Measurements from ENCODE around the gene MIA.
"Not testable (repeated sequence)": the region's sequence is repeated elsewhere in the genome, so short reads cannot be mapped to it uniquely, and the experiment has no call there.

MIA gene

GRCh38 chr19:40781140-40781539 is 5.8 kb downstream of the MIA start:
- no peak for DNase-seq

- no peak for DNase-seq
These were observed 8.4 kb downstream of the MIA start for GRCh38 chr19:40783711-40784110.

GRCh38 chr19:40784146-40784545 is 8.8 kb downstream of the MIA start:
- DNase-seq = not testable (repeated sequence)

GRCh38 chr19:40785526-40785925 is 10.2 kb downstream of the MIA start:
- no peak for DNase-seq

GRCh38 chr19:40786060-40787037 is 11.0 kb downstream of the MIA start:
- DNase-seq = no peak

GRCh38 chr19:40791349-40791748 is 16.0 kb downstream of the MIA start:
- no peak for DNase-seq

- DNase-seq = no peak
These were observed 16.7 kb downstream of the MIA start for GRCh38 chr19:40791996-40792395.

GRCh38 chr19:40797166-40797962 is 22.0 kb downstream of the MIA start:
- no peak for DNase-seq

- DNase-seq = no peak
These were observed 22.8 kb downstream of the MIA start for GRCh38 chr19:40797963-40798682.

GRCh38 chr19:40798683-40799557 is 23.6 kb downstream of the MIA start, which contains the start of gene EGLN2:
TSS of gene EGLN2 (plus strand) at chr19:40799191. CDS start at chr19:40800573, 1,382 bp downstream.
- DNase-seq = peak; percentile 99

- DNase-seq = no peak
These were observed 24.4 kb downstream of the MIA start for GRCh38 chr19:40799558-40800338.

- DNase-seq = no peak
These were observed 25.1 kb downstream of the MIA start for GRCh38 chr19:40800339-40800996.

- no peak for DNase-seq
These were observed 25.7 kb downstream of the MIA start for GRCh38 chr19:40800997-40801377.

- no peak for DNase-seq
These were observed 26.3 kb downstream of the MIA start for GRCh38 chr19:40801426-40802299.

GRCh38 chr19:40802300-40803169 is 27.2 kb downstream of the MIA start:
- no peak for DNase-seq

GRCh38 chr19:40803170-40803856 is 28.0 kb downstream of the MIA start:
- DNase-seq = no peak

GRCh38 chr19:40803857-40804782 is 28.8 kb downstream of the MIA start:
- no peak for DNase-seq

Measured in T1000 (cell line).